H9 (cell line): ENCODE results near the gene MMP24OS. TPM values are rescaled to one million over a fixed set of nuclear protein-coding genes. Genes with fewer than 3 reads are reported as not detected.

ENCODE experiments used
- DNase-seq: peaks from one replicate; pipeline ENCODE4 v3.0.0-alpha.2; 2017
- H2AFZ ChIP-seq: one replicate; pipeline ENCODE4 v1.6.1; 2013; ENCODE audit warnings: mild to moderate bottlenecking, low read length, control low read depth, moderate library complexity
- H2AK5ac ChIP-seq: 2 replicates; pipeline ENCODE4 v1.6.1; 2013; ENCODE audit warnings: low read length, control low read depth, mixed read lengths; ENCODE audit not compliant: insufficient read length
- H2BK120ac ChIP-seq: one replicate; pipeline ENCODE4 v1.6.1; 2013; ENCODE audit warnings: low read depth, mild to moderate bottlenecking, low read length, control low read depth, inconsistent platforms; ENCODE audit not compliant: poor library complexity, severe bottlenecking
- H2BK12ac ChIP-seq: 2 replicates; pipeline ENCODE4 v1.6.1; 2013; ENCODE audit warnings: low read length, control low read depth, mixed read lengths, low read depth; ENCODE audit not compliant: insufficient read length
- H2BK15ac ChIP-seq: 2 replicates; pipeline ENCODE4 v1.6.1; 2013; ENCODE audit warnings: low read depth, low read length, control low read depth
- H2BK20ac ChIP-seq: one replicate; pipeline ENCODE4 v1.6.1; 2013; ENCODE audit warnings: low read depth, mild to moderate bottlenecking, low read length, control low read depth, inconsistent platforms; ENCODE audit not compliant: poor library complexity, severe bottlenecking
- H2BK5ac ChIP-seq: 2 replicates; pipeline ENCODE4 v1.6.1; 2013; ENCODE audit warnings: low read length, control low read depth, mixed read lengths; ENCODE audit not compliant: insufficient read length
- H3K14ac ChIP-seq: 2 replicates; pipeline ENCODE4 v1.6.1; 2013; ENCODE audit warnings: low read length, control low read depth; ENCODE audit not compliant: insufficient read depth
- H3K18ac ChIP-seq: 2 replicates; pipeline ENCODE4 v1.6.1; 2013; ENCODE audit warnings: low read depth, mild to moderate bottlenecking, mixed read lengths, low read length, control low read depth; ENCODE audit not compliant: insufficient read length
- H3K23ac ChIP-seq: 2 replicates; pipeline ENCODE4 v1.6.1; 2013; ENCODE audit warnings: low read length, control low read depth, mixed read lengths, low read depth; ENCODE audit not compliant: insufficient read length
- H3K23me2 ChIP-seq: 2 replicates; pipeline ENCODE4 v1.6.1; 2013; ENCODE audit warnings: low read depth, mild to moderate bottlenecking, mixed read lengths, low read length, control low read depth; ENCODE audit not compliant: insufficient read length, poor library complexity, severe bottlenecking
- H3K27ac ChIP-seq: 2 replicates; pipeline ENCODE4 v1.5.1; 2013; ENCODE audit warnings: low read length, control low read depth, mixed read lengths, low read depth; ENCODE audit not compliant: insufficient read length
- H3K27me3 ChIP-seq: 2 replicates; pipeline ENCODE4 v1.6.1; 2013; ENCODE audit warnings: low read length, control low read depth, inconsistent platforms; ENCODE audit not compliant: insufficient read depth
- H3K4ac ChIP-seq: 2 replicates; pipeline ENCODE4 v1.6.1; 2013; ENCODE audit warnings: low read depth, mild to moderate bottlenecking, control low read depth, inconsistent platforms, low read length, moderate library complexity
- H3K4me1 ChIP-seq: 2 replicates; pipeline ENCODE4 v1.6.1; 2013; ENCODE audit warnings: low read length, control low read depth, inconsistent platforms; ENCODE audit not compliant: insufficient read depth
- H3K4me2 ChIP-seq: 2 replicates; pipeline ENCODE4 v1.6.1; 2013; ENCODE audit warnings: low read length, control low read depth, mixed read lengths; ENCODE audit not compliant: insufficient read length, insufficient read depth
- H3K56ac ChIP-seq: 2 replicates; pipeline ENCODE4 v1.6.1; 2013; ENCODE audit warnings: low read depth, mild to moderate bottlenecking, mixed read lengths, low read length, control low read depth; ENCODE audit not compliant: insufficient read length
- H3K79me1 ChIP-seq: 2 replicates; pipeline ENCODE4 v1.6.1; 2013; ENCODE audit warnings: low read depth, mild to moderate bottlenecking, moderate library complexity, low read length, control low read depth, inconsistent platforms; ENCODE audit not compliant: insufficient read depth, poor library complexity, severe bottlenecking
- H3K79me2 ChIP-seq: 2 replicates; pipeline ENCODE4 v1.6.1; 2013; ENCODE audit warnings: low read length, control low read depth, inconsistent platforms; ENCODE audit not compliant: insufficient read depth
- H3K9ac ChIP-seq: 2 replicates; pipeline ENCODE4 v1.6.1; 2013; ENCODE audit warnings: low read length, control low read depth, mixed read lengths; ENCODE audit not compliant: insufficient read length; ENCODE audit errors: extremely low read depth
- H3K9me3 ChIP-seq: one replicate; pipeline ENCODE4 v1.6.1; 2013; ENCODE audit warnings: low read depth, low read length, inconsistent platforms; ENCODE audit not compliant: control insufficient read depth
- H3T11ph ChIP-seq: one replicate; pipeline ENCODE4 v1.6.1; 2013; ENCODE audit warnings: mild to moderate bottlenecking, low read length, control low read depth, inconsistent platforms
- H4K20me1 ChIP-seq: one replicate; pipeline ENCODE4 v1.6.1; 2013; ENCODE audit not compliant: control insufficient read depth, insufficient read length, insufficient read depth
- H4K5ac ChIP-seq: 2 replicates; pipeline ENCODE4 v1.6.1; 2013; ENCODE audit warnings: low read depth, mild to moderate bottlenecking, mixed read lengths, low read length, control low read depth; ENCODE audit not compliant: insufficient read length
- H4K8ac ChIP-seq: replicated peaks from 2 replicates; pipeline ENCODE4 v1.6.1; 2013; ENCODE audit warnings: low read length, control low read depth, mixed read lengths, low read depth; ENCODE audit not compliant: insufficient read length
- H4K91ac ChIP-seq: 2 replicates; pipeline ENCODE4 v1.6.1; 2013; ENCODE audit warnings: low read depth, mild to moderate bottlenecking, moderate library complexity, mixed read lengths, low read length, control low read depth; ENCODE audit not compliant: insufficient read length
- H3K27ac Mint-ChIP-seq, 3 experiments: 2 replicates in 2 of 3; 3 replicates in 1 of 3; pipeline ENCODE4 v1.8.0; 2020 to 2021; ENCODE audit warnings: mixed read lengths in 3 of 3, mild to moderate bottlenecking in 1 of 3, moderate library complexity in 1 of 3
- H3K27me3 Mint-ChIP-seq: 2 replicates; pipeline ENCODE4 v1.8.0; 2021; ENCODE audit warnings: low read depth, mild to moderate bottlenecking, moderate library complexity, mixed read lengths
- H3K36me3 Mint-ChIP-seq, 3 experiments: 2 replicates in 2 of 3; 3 replicates in 1 of 3; pipeline ENCODE4 v1.8.0; 2020 to 2021; ENCODE audit warnings: low read depth in 3 of 3, mixed read lengths in 3 of 3; ENCODE audit not compliant: insufficient read depth in 1 of 3
- H3K4me1 Mint-ChIP-seq, 2 experiments: 2 replicates each; pipeline ENCODE4 v1.8.0; 2020; ENCODE audit warnings: mixed read lengths in 2 of 2
- H3K4me3 Mint-ChIP-seq, 2 experiments: 2 replicates in 1 of 2; 3 replicates in 1 of 2; pipeline ENCODE4 v1.8.0; 2020 to 2021; ENCODE audit warnings: mild to moderate bottlenecking in 2 of 2, mixed read lengths in 2 of 2, moderate library complexity in 1 of 2
- H3K9me3 Mint-ChIP-seq, 2 experiments: 2 replicates in 1 of 2; 3 replicates in 1 of 2; pipeline ENCODE4 v1.8.0; 2020; ENCODE audit warnings: mild to moderate bottlenecking in 2 of 2, mixed read lengths in 2 of 2, moderate library complexity in 1 of 2
- CTCF ChIP-seq: fragments of 200-600 bp; sonication (generic); conservative IDR thresholded peaks from 3 replicates; pipeline ENCODE4 v1.8.0; 2021; ENCODE audit warnings: antibody characterized with exemption, mild to moderate bottlenecking
- WGBS: extraction: QIAGEN DNeasy Blood & Tissue Kit; methylation state at CpG from one replicate; pipeline ENCODE4 v1.1.7; 2013; ENCODE audit warnings: missing lambda C conversion rate, low lambda C conversion rate, mixed read lengths; ENCODE audit not compliant: insufficient read length; ENCODE audit errors: extremely low coverage; 5-methylcytosine and 5-hydroxymethylcytosine counted together
- total RNA-seq: library from RNA; stranded (reverse); gene quantifications from 2 replicates; pipeline ENCODE4 v1.2.1, GENCODE V29; 2021

The MMP24OS gene
- total RNA-seq, 1 experiment from 2014 or later: 43.8 TPM

GRCh38 chr20:35281506-35282101 lies 3.7 kb upstream of the MMP24OS start:
- Mint-ChIP-seq H3K27ac (peak overlapping the region in 1 of 3 experiments; percentile 23; a peak in 1 of 7 replicates), H3K36me3 (peaks cover 26 to 58% (median 54%) of the 10 kb centered on the region in 3 experiments)

More at GRCh38 chr20:35281506-35282101, 3.7 kb upstream of the MMP24OS start:
- Histone ChIP-seq H3K56ac (no peak overlapping the region), H3K4me2 (no peak overlapping the region), H2BK20ac (no peak overlapping the region), H3K14ac (no peak overlapping the region), H3K79me2 (peaks cover 11% of the 10 kb centered on the region), H4K5ac (no peak overlapping the region), H3K4me1 (peaks cover 7% of the 10 kb centered on the region), H2BK5ac (no peak overlapping the region), H2BK15ac (no peak overlapping the region), H3T11ph (no peak overlapping the region), H3K23ac (no peak overlapping the region), H2AK5ac (no peak overlapping the region), H4K91ac (no peak overlapping the region), H3K27ac (no peak overlapping the region), H3K27me3 (no peaks in the 10 kb centered on the region), H2BK120ac (no peak overlapping the region), H3K23me2 (peaks cover 10% of the 10 kb centered on the region), H3K4ac (no peak overlapping the region), H3K9ac (no peak overlapping the region), H3K9me3 (no peaks in the 10 kb centered on the region), H2AFZ (no peak overlapping the region), H3K18ac (no peak overlapping the region), H4K20me1 (no peaks in the 10 kb centered on the region), H3K79me1 (no peaks in the 10 kb centered on the region), H2BK12ac (no peak overlapping the region), H4K8ac (no peak overlapping the region)
- Mint-ChIP-seq H3K27me3 (no peaks in the 10 kb centered on the region; the same call in 1 of the 2 replicates), H3K9me3 (no peaks in the 10 kb centered on the region; a peak in 2 of 5 replicates), H3K4me1 (peaks cover 24 to 30% of the 10 kb centered on the region in 2 experiments), H3K4me3 (no peak overlapping the region)
- whole genome bisulfite sequencing: no CpG with 5 or more reads among the region's 10 CpGs
- no peak for DNase-seq
- no peak for TF ChIP-seq CTCF
